BLaER1 treated with 17β-estradiol and CSF1 and Interleukin-3, amounts not matched to agents 10 nM and 100 nM (cell line): Measurements from ENCODE around the gene UBE2E2.

ENCODE experiments used
- H3K27ac ChIP-seq, 11 experiments: shearing (Covaris generic); formaldehyde crosslinking; 2 replicates each; pipeline ENCODE4 v1.8.1; 2022
- H3K27me3 ChIP-seq, 11 experiments: shearing (Covaris generic); formaldehyde crosslinking; 2 replicates each; pipeline ENCODE4 v1.8.1; 2022
- H3K36me3 ChIP-seq, 11 experiments: shearing (Covaris generic); formaldehyde crosslinking; 2 replicates each; pipeline ENCODE4 v1.8.1; 2022
- H3K4me1 ChIP-seq, 10 experiments: shearing (Covaris generic); formaldehyde crosslinking; 2 replicates each; pipeline ENCODE4 v1.8.1; 2022
- H3K4me2 ChIP-seq, 11 experiments: shearing (Covaris generic); formaldehyde crosslinking; 2 replicates each; pipeline ENCODE4 v1.8.1; 2022
- H3K4me3 ChIP-seq, 10 experiments: shearing (Covaris generic); formaldehyde crosslinking; 2 replicates each; pipeline ENCODE4 v1.8.1; 2022
- H3K9ac ChIP-seq, 11 experiments: shearing (Covaris generic); formaldehyde crosslinking; 2 replicates each; pipeline ENCODE4 v1.8.1; 2022
- H3K9me3 ChIP-seq, 11 experiments: shearing (Covaris generic); formaldehyde crosslinking; replicated peaks in 1 of 11; 2 replicates each; pipeline ENCODE4 v1.8.1; 2022
- H4K20me1 ChIP-seq, 11 experiments: shearing (Covaris generic); formaldehyde crosslinking; 2 replicates each; pipeline ENCODE4 v1.8.1; 2022
- Cebpa-rat ChIP-seq, 11 experiments: shearing (Covaris generic); IDR thresholded peaks; 2 replicates each; pipeline ENCODE4 v1.8.1; 2022

Gene UBE2E2

DNA sequence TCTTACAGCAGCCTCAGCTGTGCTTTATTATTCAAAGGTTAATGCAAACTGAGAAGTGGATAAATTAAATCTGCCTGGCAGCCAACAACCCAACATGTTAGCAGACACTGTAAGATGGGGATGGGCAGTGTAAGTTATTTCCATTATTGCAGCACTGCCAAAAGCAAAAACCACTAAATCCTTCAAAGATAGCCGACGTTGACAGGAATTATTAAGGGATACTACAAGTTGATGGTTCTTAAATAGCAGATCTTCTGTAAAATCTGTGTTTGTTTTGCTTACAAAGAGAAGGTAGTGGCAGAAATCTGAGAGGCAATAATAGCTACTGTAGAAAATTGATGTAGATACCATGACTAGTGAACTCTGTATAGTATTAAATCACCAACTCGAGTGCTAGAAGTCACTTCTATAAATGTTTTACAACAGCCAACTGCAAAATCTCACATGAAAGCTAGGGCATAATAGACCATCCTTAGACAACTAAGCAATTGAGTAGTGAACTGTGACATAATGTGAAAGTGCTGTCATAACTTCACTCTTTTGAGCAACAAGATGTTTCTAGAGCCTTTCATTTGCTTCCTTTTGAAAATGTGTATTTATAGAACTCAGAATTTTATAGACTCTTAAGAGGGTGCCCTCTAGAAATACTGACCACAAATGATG, 278.6 kb downstream of the UBE2E2 start:
- Histone ChIP-seq H4K20me1 (peaks cover 0 to 6% (median 0%) of the 10 kb centered on the region in 11 experiments; a peak in 2 of 22 replicates), H3K9me3 (peaks cover 59 to 77% (median 72%) of the 10 kb centered on the region in 11 experiments), H3K36me3 (peaks cover 10 to 66% (median 34%) of the 10 kb centered on the region in 11 experiments), H3K4me1 (peaks cover 0 to 9% (median 0%) of the 10 kb centered on the region in 10 experiments; a peak in 2 of 20 replicates), H3K9ac (no peak overlapping the region), H3K4me2 (no peak overlapping the region), H3K4me3 (no peak overlapping the region), H3K27ac (no peak overlapping the region), H3K27me3 (no peaks in the 10 kb centered on the region)
- TF ChIP-seq Cebpa-rat (IDR thresholded peaks at IDR 0.05) = no peak

- H3K36me3 ChIP-seq = peaks cover 5 to 49% (median 29%) of the 10 kb centered on the region in 11 experiments
- H3K4me3 ChIP-seq = no peak overlapping the region
- peaks cover 0 to 11% (median 0%) of the 10 kb centered on the region in 10 experiments; a peak in 2 of 20 replicates for H3K4me1 ChIP-seq
- H3K4me2 ChIP-seq = no peak overlapping the region
- H3K9ac ChIP-seq = no peak overlapping the region
- no peak for TF ChIP-seq Cebpa-rat (IDR thresholded peaks at IDR 0.05)
- peaks cover 49 to 67% (median 55%) of the 10 kb centered on the region in 11 experiments for H3K9me3 ChIP-seq
- peaks cover 0 to 15% (median 0%) of the 10 kb centered on the region in 11 experiments; a peak in 3 of 22 replicates for H4K20me1 ChIP-seq
- H3K27me3 ChIP-seq = no peaks in the 10 kb centered on the region
- no peak overlapping the region for H3K27ac ChIP-seq
These were observed 281.3 kb downstream of the UBE2E2 start for GRCh38 chr3:23484386-23484785.

- Histone ChIP-seq H4K20me1 (peaks cover 0 to 31% (median 0%) of the 10 kb centered on the region in 11 experiments; a peak in 4 of 22 replicates), H3K9ac (no peak overlapping the region), H3K4me2 (no peak overlapping the region), H3K27me3 (no peaks in the 10 kb centered on the region), H3K4me1 (peaks cover 0 to 26% (median 1%) of the 10 kb centered on the region in 10 experiments; a peak in 6 of 20 replicates), H3K9me3 (peaks cover 35 to 52% (median 42%) of the 10 kb centered on the region in 11 experiments), H3K4me3 (no peak overlapping the region), H3K36me3 (peaks cover 0 to 37% (median 18%) of the 10 kb centered on the region in 11 experiments; a peak in 21 of 22 replicates), H3K27ac (no peak overlapping the region)
- TF ChIP-seq Cebpa-rat (IDR thresholded peaks at IDR 0.05) = no peak
These were observed 282.8 kb downstream of the UBE2E2 start for GRCh38 chr3:23485922-23486321.

GRCh38 chr3:23487015-23487414, 283.9 kb downstream of the UBE2E2 start:
- Histone ChIP-seq H3K4me2 (no peak overlapping the region), H3K36me3 (peaks cover 0 to 37% (median 18%) of the 10 kb centered on the region in 11 experiments; a peak in 21 of 22 replicates), H3K27me3 (no peaks in the 10 kb centered on the region), H3K4me1 (peaks cover 0 to 19% (median under 1%) of the 10 kb centered on the region in 10 experiments; a peak in 6 of 20 replicates), H3K9ac (no peak overlapping the region), H3K9me3 (peaks cover 34 to 47% (median 40%) of the 10 kb centered on the region in 11 experiments), H4K20me1 (peaks cover 0 to 39% (median 0%) of the 10 kb centered on the region in 11 experiments; a peak in 5 of 22 replicates), H3K4me3 (no peak overlapping the region), H3K27ac (no peak overlapping the region)
- TF ChIP-seq Cebpa-rat (IDR thresholded peaks at IDR 0.05) = no peak

GRCh38 chr3:23488618-23489017, 285.5 kb downstream of the UBE2E2 start:
- H3K36me3 ChIP-seq = peaks cover 0 to 37% (median 18%) of the 10 kb centered on the region in 11 experiments; a peak in 21 of 22 replicates
- no peak overlapping the region for H3K9ac ChIP-seq
- no peak overlapping the region for H3K27ac ChIP-seq
- H4K20me1 ChIP-seq = peaks cover 0 to 49% (median 0%) of the 10 kb centered on the region in 11 experiments; a peak in 5 of 22 replicates
- TF ChIP-seq Cebpa-rat (IDR thresholded peaks at IDR 0.05) = no peak
- H3K9me3 ChIP-seq = peaks cover 34 to 45% (median 40%) of the 10 kb centered on the region in 11 experiments
- no peak overlapping the region for H3K4me2 ChIP-seq
- H3K27me3 ChIP-seq = no peaks in the 10 kb centered on the region
- no peak overlapping the region for H3K4me3 ChIP-seq
- H3K4me1 ChIP-seq = peaks cover 0 to 19% (median 0%) of the 10 kb centered on the region in 10 experiments; a peak in 5 of 20 replicates

GRCh38 chr3:23489300-23490158, 286.4 kb downstream of the UBE2E2 start:
- H3K27ac ChIP-seq = no peak overlapping the region
- H3K4me3 ChIP-seq = no peak overlapping the region
- H4K20me1 ChIP-seq = peaks cover 0 to 56% (median 0%) of the 10 kb centered on the region in 11 experiments; a peak in 5 of 22 replicates
- H3K9me3 ChIP-seq = peaks cover 31 to 36% (median 33%) of the 10 kb centered on the region in 11 experiments
- H3K4me2 ChIP-seq = no peak overlapping the region
- H3K27me3 ChIP-seq = no peaks in the 10 kb centered on the region
- no peak for TF ChIP-seq Cebpa-rat (IDR thresholded peaks at IDR 0.05)
- H3K4me1 ChIP-seq = peaks cover 0 to 19% (median 0%) of the 10 kb centered on the region in 10 experiments; a peak in 5 of 20 replicates
- peaks cover 0 to 29% (median 18%) of the 10 kb centered on the region in 11 experiments; a peak in 21 of 22 replicates for H3K36me3 ChIP-seq
- H3K9ac ChIP-seq = no peak overlapping the region

- H3K4me1 ChIP-seq = peaks cover 0 to 19% (median 0%) of the 10 kb centered on the region in 10 experiments; a peak in 5 of 20 replicates
- H3K9ac ChIP-seq = no peak overlapping the region
- no peak overlapping the region for H3K4me3 ChIP-seq
- peaks cover 22 to 27% (median 23%) of the 10 kb centered on the region in 11 experiments for H3K9me3 ChIP-seq
- no peaks in the 10 kb centered on the region for H3K27me3 ChIP-seq
- H4K20me1 ChIP-seq = peaks cover 0 to 63% (median 0%) of the 10 kb centered on the region in 11 experiments; a peak in 5 of 22 replicates
- peaks cover 0 to 23% (median 18%) of the 10 kb centered on the region in 11 experiments; a peak in 20 of 22 replicates for H3K36me3 ChIP-seq
- H3K27ac ChIP-seq = no peak overlapping the region
- peak overlapping the region in 1 of 11 experiments; percentile 26; a peak in 1 of 22 replicates for H3K4me2 ChIP-seq
- no peak for TF ChIP-seq Cebpa-rat (IDR thresholded peaks at IDR 0.05)
These were observed 287.3 kb downstream of the UBE2E2 start for GRCh38 chr3:23490459-23490858.

DNA sequence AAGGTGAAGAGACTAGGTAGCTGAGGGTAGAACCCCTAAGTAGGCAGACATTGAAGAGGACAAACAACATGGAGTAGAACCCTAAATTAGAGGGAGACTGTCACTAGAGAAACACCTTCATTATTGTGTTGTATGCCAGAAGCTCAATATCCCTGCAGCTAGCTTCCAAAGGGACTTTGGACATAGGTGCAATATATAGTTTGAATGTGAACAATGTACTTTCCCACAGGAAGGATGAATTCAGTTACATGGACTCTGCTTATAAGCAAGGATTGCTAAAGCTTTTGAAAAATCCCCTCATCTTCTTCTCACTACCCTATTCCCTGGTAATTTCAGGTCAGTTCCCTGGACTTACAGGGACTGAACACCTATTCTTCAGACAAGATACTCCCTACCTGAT, 288.9 kb downstream of the UBE2E2 start:
- Histone ChIP-seq H3K36me3 (peaks cover 0 to 8% (median 4%) of the 10 kb centered on the region in 11 experiments; a peak in 8 of 22 replicates), H3K9ac (no peak overlapping the region), H3K4me1 (peaks cover 0 to 19% (median 0%) of the 10 kb centered on the region in 10 experiments; a peak in 5 of 20 replicates), H3K4me2 (no peak overlapping the region), H4K20me1 (peaks cover 0 to 71% (median 0%) of the 10 kb centered on the region in 11 experiments; a peak in 5 of 22 replicates), H3K27ac (no peak overlapping the region), H3K9me3 (peaks cover 6 to 11% (median 7%) of the 10 kb centered on the region in 11 experiments), H3K27me3 (no peaks in the 10 kb centered on the region), H3K4me3 (no peak overlapping the region)
- no peak for TF ChIP-seq Cebpa-rat (IDR thresholded peaks at IDR 0.05)
